ENCODE data around the gene EPHB3. TPM values are rescaled to one million over a fixed set of nuclear protein-coding genes. Genes with fewer than 3 reads are reported as not detected.
"Not testable (repeated sequence)": the region's sequence is repeated elsewhere in the genome, so short reads cannot be mapped to it uniquely, and the experiment has no call there.

Gene EPHB3
- polyA plus RNA-seq, 1 donor from 2014 or later, result not detected

- Mint-ChIP-seq H3K27me3 (peaks cover 29% of the 10 kb centered on the region), H3K4me1 (peaks cover 5 to 8% (median 5%) of the 10 kb centered on the region in 3 donors), H3K36me3 (no peaks in the 10 kb centered on the region)
These were observed 58.3 kb downstream of the EPHB3 start for GRCh38 chr3:184619787-184620430.

DNA sequence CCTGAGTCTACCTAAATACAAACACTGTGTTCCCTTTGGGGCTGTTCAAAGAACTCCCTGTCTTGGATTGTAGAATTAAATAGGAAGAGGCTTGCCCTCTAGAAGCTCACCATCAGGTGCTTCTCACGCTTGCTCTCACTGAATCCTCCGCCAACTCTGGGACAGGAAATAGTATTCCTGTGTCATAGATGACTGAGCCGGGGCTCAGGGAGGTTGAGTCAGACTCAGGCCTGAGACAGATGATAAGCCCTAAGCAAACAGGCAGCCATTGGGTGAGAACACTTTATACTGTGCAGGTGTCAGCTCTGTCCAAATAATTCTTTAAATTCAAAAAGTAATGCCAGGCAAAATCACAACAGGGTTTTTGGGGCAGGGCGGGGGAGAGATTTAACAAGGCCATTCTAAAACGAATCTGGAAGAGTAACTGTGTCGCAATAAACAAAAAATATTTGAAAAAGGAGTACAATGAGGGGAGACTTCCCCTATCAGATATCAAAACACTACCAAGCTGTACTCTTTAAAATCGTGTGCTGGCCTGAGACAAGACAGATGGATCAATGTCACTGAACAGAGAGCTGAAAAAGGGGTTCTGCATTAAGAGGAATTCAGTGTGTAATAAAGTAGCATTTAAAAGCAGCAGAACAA lies 59.0 kb downstream of the EPHB3 start:
- Mint-ChIP-seq H3K4me1 (peaks cover 5 to 8% (median 5%) of the 10 kb centered on the region in 3 donors), H3K27me3 (peaks cover 28% of the 10 kb centered on the region), H3K4me3 (no peak overlapping the region), H3K9me3 (peaks cover 0 to 4% (median 0%) of the 10 kb centered on the region in 3 donors), H3K27ac (peak overlapping the region in 2 of 3 donors; percentile 23 to 64), H3K36me3 (no peaks in the 10 kb centered on the region)

More at GRCh38 chr3:184619787-184620430, 58.3 kb downstream of the EPHB3 start:
- peak overlapping the region in 2 of 4 donors; percentile 14 to 23 for H3K4me3 Mint-ChIP-seq
- H3K27ac Mint-ChIP-seq, result no peak overlapping the region
- H3K9me3 Mint-ChIP-seq, result peaks cover 0 to 1% (median 0%) of the 10 kb centered on the region in 3 donors

- H3K4me1 Mint-ChIP-seq, H3K9me3 Mint-ChIP-seq, H3K36me3 Mint-ChIP-seq, H3K27ac Mint-ChIP-seq: not testable (repeated sequence)
- Mint-ChIP-seq H3K4me3 (peak overlapping the region in 1 of 4 donors; percentile 52), H3K27me3 (peaks cover 21% of the 10 kb centered on the region)
These were observed 60.6 kb downstream of the EPHB3 start for GRCh38 chr3:184622156-184622555.

- Mint-ChIP-seq H3K4me3 (no peak overlapping the region), H3K4me1 (no peaks in the 10 kb centered on the region), H3K27me3 (peaks cover 3% of the 10 kb centered on the region), H3K27ac (no peak overlapping the region), H3K9me3 (peaks cover 0 to 4% (median 2%) of the 10 kb centered on the region in 3 donors), H3K36me3 (no peaks in the 10 kb centered on the region)
These were observed 65.3 kb downstream of the EPHB3 start for GRCh38 chr3:184626923-184627322.

GRCh38 chr3:184629555-184630160 lies 68.1 kb downstream of the EPHB3 start:
- Mint-ChIP-seq H3K9me3 (peaks cover 0 to 4% (median 2%) of the 10 kb centered on the region in 3 donors), H3K4me3 (no peak overlapping the region), H3K36me3 (no peaks in the 10 kb centered on the region), H3K4me1 (no peaks in the 10 kb centered on the region), H3K27ac (no peak overlapping the region), H3K27me3 (peaks cover 6% of the 10 kb centered on the region)

- H3K9me3 Mint-ChIP-seq, result peaks cover 0 to 2% (median 0%) of the 10 kb centered on the region in 3 donors
- no peaks in the 10 kb centered on the region for H3K4me1 Mint-ChIP-seq
- H3K27me3 Mint-ChIP-seq, result peaks cover 14% of the 10 kb centered on the region
- no peak overlapping the region for H3K27ac Mint-ChIP-seq
- no peaks in the 10 kb centered on the region for H3K36me3 Mint-ChIP-seq
- no peak overlapping the region for H3K4me3 Mint-ChIP-seq
These were observed 69.4 kb downstream of the EPHB3 start for GRCh38 chr3:184630861-184631471.

- Mint-ChIP-seq H3K9me3 (peaks cover 0 to 2% (median 0%) of the 10 kb centered on the region in 3 donors), H3K36me3 (no peaks in the 10 kb centered on the region), H3K27ac (no peak overlapping the region), H3K4me3 (no peak overlapping the region), H3K4me1 (no peaks in the 10 kb centered on the region), H3K27me3 (peaks cover 14% of the 10 kb centered on the region)
These were observed 69.9 kb downstream of the EPHB3 start for GRCh38 chr3:184631472-184631861.

Other genes starting within 250 kb of the EPHB3 start
- 28.0 TPM for gene EIF4G1, start 247.2 kb upstream of the EPHB3 start, polyA plus RNA-seq
- 2.6 TPM for gene FAM131A, start 224.2 kb upstream of the EPHB3 start, polyA plus RNA-seq
- 0.53 TPM for gene CLCN2, start 200.2 kb upstream of the EPHB3 start, polyA plus RNA-seq
- 40.8 TPM for gene POLR2H, start 200.1 kb upstream of the EPHB3 start, polyA plus RNA-seq
- gene THPO, start 183.6 kb upstream of the EPHB3 start, polyA plus RNA-seq, result 0.14 TPM
- gene CHRD, start 181.7 kb upstream of the EPHB3 start, polyA plus RNA-seq, result not detected
- 20.0 TPM for gene MAGEF1, start 150.3 kb downstream of the EPHB3 start, polyA plus RNA-seq